ENCODE measurements around the gene FMN1. TPM values are rescaled to one million over a fixed set of nuclear protein-coding genes. Genes with fewer than 3 reads are reported as not detected.

The FMN1 gene
- total RNA-seq, 1 experiment from 2014 or later, result 87.0 TPM

GRCh38 chr15:32807331-32807730 lies 387.2 kb downstream of the FMN1 start:
- DNase-seq (ENCODE audit: low read depth, low spot score), result no peak
- in situ Hi-C loops (cut with HindIII; ENCODE audit: low pct_unique_long_range_greater_than_20kb, low sequenced_read_pairs), result loop anchor here (25.0 kb wide), 1 partner anchor 120 kb away; no protein-coding TSS in a partner anchor

DNA sequence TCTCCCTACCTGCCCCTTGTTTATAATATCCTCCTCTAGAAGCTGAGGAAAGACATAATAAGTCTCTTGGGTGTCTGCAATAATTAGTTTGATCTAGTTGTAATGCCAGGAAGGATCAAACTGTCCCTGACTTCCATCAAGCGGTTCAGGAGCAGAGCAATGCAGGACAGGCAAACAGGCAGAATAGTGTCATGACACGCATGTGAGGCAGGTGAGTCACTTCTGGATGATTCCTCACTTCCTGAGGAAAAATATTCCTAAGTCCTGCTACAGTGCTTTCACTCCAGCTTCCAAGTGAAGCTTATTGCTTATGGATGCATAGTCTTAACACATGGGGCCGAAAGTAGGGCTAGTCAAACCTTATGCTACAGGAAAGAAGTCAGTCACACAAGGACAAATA lies 390.9 kb downstream of the FMN1 start:
- DNase-seq (ENCODE audit: low read depth, low spot score), result no peak
- in situ Hi-C loops (cut with HindIII; ENCODE audit: low pct_unique_long_range_greater_than_20kb, low sequenced_read_pairs), result loop anchor here (25.0 kb wide), 1 partner anchor 116 kb away; no protein-coding TSS in a partner anchor

GRCh38 chr15:32802286-32802936 lies 392.1 kb downstream of the FMN1 start:
- in situ Hi-C loops (cut with HindIII; ENCODE audit: low pct_unique_long_range_greater_than_20kb, low sequenced_read_pairs), result loop anchor here (25.0 kb wide), 1 partner anchor 115 kb away; no protein-coding TSS in a partner anchor
- no peak for DNase-seq (ENCODE audit: low read depth, low spot score)

- no peak for DNase-seq (ENCODE audit: low read depth, low spot score)
- in situ Hi-C loops (cut with HindIII; ENCODE audit: low pct_unique_long_range_greater_than_20kb, low sequenced_read_pairs), result loop anchor here (25.0 kb wide), 1 partner anchor 113 kb away; no protein-coding TSS in a partner anchor
Observed at GRCh38 chr15:32799936-32800535, 394.5 kb downstream of the FMN1 start.

GRCh38 chr15:32796856-32797255 lies 397.7 kb downstream of the FMN1 start:
- in situ Hi-C loops (cut with HindIII; ENCODE audit: low pct_unique_long_range_greater_than_20kb, low sequenced_read_pairs), result no loop called here
- no peak for DNase-seq (ENCODE audit: low read depth, low spot score)

DNA sequence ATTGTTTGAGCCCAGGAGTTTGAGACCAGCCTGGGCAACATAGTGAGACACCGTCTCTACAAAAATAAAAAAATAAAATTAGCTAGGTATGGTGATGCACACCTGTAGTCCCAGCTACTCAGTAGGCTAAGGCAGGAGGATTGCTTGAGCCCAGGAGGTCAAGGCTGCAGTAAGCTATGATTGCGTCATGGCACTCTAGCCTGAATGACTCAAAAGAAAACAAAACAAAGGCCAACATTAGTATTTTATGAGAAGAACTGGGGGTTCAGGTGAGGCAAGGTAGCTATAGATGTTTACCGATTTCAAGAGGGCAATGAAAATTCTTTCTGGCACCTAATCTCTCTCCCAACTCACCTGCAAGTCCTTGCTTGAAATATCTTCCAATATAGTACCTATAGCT lies 399.5 kb downstream of the FMN1 start:
- in situ Hi-C loops (cut with HindIII; ENCODE audit: low pct_unique_long_range_greater_than_20kb, low sequenced_read_pairs), result no loop called here
- no peak for DNase-seq (ENCODE audit: low read depth, low spot score)

DNA sequence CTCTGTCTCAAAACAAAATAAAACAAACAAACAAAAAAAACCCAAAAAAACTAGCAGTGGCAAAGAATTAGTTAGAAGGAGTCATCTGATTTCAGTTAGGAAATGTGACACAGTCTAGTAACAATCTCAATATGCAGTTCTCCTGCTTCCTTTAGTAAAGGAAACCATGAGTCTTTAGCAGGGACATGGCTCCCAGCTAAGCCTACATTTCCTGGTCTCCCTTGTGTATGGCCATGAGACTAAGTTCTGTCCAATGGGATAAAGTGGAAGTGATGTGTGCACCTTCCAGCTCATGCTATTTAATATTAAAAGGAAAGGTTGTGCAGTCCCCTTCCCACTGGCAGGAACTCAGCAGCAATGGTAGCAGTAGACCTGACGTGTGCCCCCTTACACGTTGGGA lies 402.1 kb downstream of the FMN1 start:
- no peak for DNase-seq (ENCODE audit: low read depth, low spot score)
- in situ Hi-C loops (cut with HindIII; ENCODE audit: low pct_unique_long_range_greater_than_20kb, low sequenced_read_pairs), result no loop called here

DNA sequence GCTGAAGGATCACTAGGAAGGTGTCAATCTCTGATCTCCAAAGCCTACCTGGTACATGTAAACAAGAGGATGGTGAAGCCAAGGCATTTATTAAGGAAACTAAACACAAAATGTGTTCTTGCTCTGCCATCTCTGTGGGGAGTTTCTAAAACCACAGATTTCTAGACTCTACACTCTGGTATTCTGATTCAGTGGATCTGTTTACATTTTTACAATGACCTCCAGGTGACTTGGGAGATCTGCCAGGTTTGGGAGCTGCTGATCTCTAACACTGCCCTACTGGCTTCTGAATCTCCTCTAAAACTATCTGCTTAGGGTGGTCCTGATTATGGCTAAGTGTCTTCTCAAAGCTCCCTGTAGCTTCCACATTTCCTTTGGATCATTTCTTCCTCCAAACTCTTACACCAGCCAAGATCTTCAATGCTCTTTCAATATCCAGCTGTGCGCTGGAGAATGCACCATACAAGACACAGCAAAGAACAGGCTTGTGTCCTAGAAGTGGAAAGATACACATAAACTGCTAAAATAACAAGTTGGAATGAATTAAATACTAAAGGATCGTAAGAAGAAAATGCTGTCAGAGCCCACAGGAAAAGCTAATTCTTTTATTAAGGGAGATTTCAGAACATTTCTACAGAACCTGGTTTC lies 404.0 kb downstream of the FMN1 start:
- no peak for DNase-seq (ENCODE audit: low read depth, low spot score)
- in situ Hi-C loops (cut with HindIII; ENCODE audit: low pct_unique_long_range_greater_than_20kb, low sequenced_read_pairs), result no loop called here

- in situ Hi-C loops (cut with HindIII; ENCODE audit: low pct_unique_long_range_greater_than_20kb, low sequenced_read_pairs), result no loop called here
- no peak for DNase-seq (ENCODE audit: low read depth, low spot score)
Observed at GRCh38 chr15:32787949-32788348, 406.6 kb downstream of the FMN1 start.

DNA sequence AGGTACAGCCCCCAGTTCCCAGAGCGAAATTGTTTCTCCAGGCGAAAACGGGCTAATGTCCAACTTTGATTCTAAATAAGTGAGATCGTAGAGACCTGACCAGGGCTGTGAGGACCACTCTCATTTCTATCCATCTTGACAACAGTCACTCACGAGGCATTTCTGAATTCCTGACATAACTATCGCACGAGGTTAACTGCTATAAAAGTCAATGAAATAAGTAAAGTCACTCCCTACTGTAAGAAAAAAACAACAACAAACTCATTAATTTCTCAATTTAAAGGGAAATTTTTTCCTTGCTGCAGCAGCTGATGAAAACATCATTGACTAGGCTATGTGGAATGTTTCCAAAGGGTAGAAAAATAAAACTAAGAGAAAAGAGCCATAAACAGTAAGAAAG lies 407.6 kb downstream of the FMN1 start:
- in situ Hi-C loops (cut with HindIII; ENCODE audit: low pct_unique_long_range_greater_than_20kb, low sequenced_read_pairs), result no loop called here

GRCh38 chr15:32784581-32784980 lies 409.9 kb downstream of the FMN1 start:
- DNase-seq (ENCODE audit: low read depth, low spot score), result no peak
- in situ Hi-C loops (cut with HindIII; ENCODE audit: low pct_unique_long_range_greater_than_20kb, low sequenced_read_pairs), result no loop called here

More for the DNA sequence above, 407.6 kb downstream of the FMN1 start:
- no peak for DNase-seq (ENCODE audit: low read depth, low spot score)

DNA sequence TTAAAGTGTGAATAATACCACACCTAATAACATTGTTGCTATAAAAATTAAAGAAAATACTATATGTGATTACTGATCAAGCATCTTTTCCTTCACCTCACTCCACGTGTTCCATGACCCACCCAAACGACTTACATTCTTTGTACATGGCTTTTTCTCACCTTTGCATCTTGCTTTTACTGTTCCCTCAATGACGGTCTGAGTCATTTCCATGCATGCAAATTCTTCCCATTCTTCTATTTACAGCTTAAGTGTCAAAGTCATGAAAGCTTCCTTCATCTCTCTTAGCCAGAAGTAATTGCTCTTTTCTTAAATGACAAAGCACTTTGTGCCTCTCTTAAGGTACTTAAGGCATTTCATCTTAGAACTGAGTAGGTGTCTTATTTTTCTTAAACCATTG lies 412.7 kb downstream of the FMN1 start:
- in situ Hi-C loops (cut with HindIII; ENCODE audit: low pct_unique_long_range_greater_than_20kb, low sequenced_read_pairs), result no loop called here
- no peak for DNase-seq (ENCODE audit: low read depth, low spot score)

DNA sequence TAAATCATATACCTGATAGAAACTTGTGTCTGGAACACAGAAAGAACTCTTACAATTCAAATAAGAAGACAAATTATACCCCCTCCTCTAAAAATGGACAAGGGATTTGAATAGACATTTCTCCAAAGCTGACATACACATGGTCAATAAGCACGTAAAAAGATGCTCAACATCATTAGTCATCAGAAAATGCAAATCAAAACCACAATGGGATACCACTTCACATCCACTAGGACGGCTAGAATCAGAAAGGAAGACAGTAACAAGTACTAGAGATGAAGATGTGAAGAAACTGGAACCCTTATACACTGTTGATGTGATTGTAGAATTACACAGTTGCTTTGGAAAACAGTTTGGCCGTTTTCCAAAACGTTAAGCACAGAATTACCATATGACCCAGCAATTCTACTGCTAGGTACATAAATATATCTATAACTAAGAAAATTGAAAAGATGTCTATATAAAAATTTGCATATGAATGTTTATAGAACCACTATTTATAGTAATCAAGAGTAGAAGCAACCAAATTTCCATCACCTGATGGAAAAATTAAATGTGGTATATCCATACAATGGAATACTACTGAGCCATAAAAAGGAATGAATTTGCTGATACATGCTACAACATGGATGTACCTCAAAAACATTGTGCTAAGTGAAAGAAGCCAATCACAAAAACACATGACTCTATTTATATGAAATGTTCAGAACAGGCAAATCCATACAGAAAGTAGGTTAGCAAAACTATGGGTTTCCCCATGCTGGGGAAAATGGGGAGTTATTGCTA lies 415.9 kb downstream of the FMN1 start:
- in situ Hi-C loops (cut with HindIII; ENCODE audit: low pct_unique_long_range_greater_than_20kb, low sequenced_read_pairs), result no loop called here
- no peak for DNase-seq (ENCODE audit: low read depth, low spot score)

GRCh38 chr15:32775103-32775502 lies 419.4 kb downstream of the FMN1 start:
- DNase-seq (ENCODE audit: low read depth, low spot score), result no peak
- in situ Hi-C loops (cut with HindIII; ENCODE audit: low pct_unique_long_range_greater_than_20kb, low sequenced_read_pairs), result no loop called here

DNA sequence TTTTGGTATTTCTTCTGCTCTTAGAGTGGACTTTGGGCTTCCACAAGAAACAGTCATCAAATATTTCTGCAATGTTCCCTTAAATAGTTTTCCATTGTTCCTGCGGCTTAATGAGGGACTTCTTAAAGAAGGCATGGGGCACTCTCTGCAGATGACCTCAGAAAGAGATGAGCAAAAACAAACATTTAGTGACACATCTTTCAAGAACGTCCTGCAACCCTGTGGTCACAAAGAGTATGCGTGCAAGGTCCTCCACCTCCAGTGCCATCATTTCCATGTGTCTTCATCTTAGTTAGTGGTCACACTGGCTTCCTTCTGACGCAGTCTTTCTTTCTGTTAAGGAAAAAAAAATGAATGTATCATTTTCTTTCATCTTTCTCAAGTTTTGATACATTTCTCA lies 420.5 kb downstream of the FMN1 start:
- DNase-seq (ENCODE audit: low read depth, low spot score), result no peak
- in situ Hi-C loops (cut with HindIII; ENCODE audit: low pct_unique_long_range_greater_than_20kb, low sequenced_read_pairs), result no loop called here

- in situ Hi-C loops (cut with HindIII; ENCODE audit: low pct_unique_long_range_greater_than_20kb, low sequenced_read_pairs), result no loop called here
- no peak for DNase-seq (ENCODE audit: low read depth, low spot score)
Observed at GRCh38 chr15:32767236-32767635, 427.3 kb downstream of the FMN1 start.

GRCh38 chr15:32766101-32766500 lies 428.4 kb downstream of the FMN1 start:
- DNase-seq (ENCODE audit: low read depth, low spot score), result no peak
- in situ Hi-C loops (cut with HindIII; ENCODE audit: low pct_unique_long_range_greater_than_20kb, low sequenced_read_pairs), result no loop called here

DNA sequence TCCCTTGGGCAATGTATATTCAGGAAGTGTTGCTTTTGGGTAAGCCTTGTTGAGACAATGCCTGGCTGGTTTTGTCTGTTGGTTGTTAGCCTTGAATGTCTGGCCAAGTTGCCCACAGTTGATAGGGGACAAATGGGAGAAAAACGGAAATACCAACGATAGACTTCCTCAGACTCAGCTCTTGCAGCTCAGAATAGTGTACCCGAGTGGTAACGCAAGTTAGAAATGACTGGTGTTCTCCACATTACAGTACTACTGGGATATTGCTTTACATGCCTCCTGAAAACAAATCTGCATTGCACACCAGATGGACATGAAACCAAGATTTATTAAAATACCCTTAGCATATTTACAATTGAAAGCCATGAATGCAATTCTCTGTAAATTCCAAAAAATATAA lies 429.3 kb downstream of the FMN1 start:
- in situ Hi-C loops (cut with HindIII; ENCODE audit: low pct_unique_long_range_greater_than_20kb, low sequenced_read_pairs), result no loop called here
- no peak for DNase-seq (ENCODE audit: low read depth, low spot score)
